Measurements from ENCODE around the gene GMFB. TPM values are rescaled to one million over a fixed set of nuclear protein-coding genes. Genes with fewer than 3 reads are reported as not detected.

GMFB gene
- total RNA-seq, 2 donors from 2014 or later = 86.2 to 96.5 TPM

- no peak overlapping the region for H3K4me3 ChIP-seq (ENCODE audit: low read length)
- Mint-ChIP-seq H3K27ac (no peak overlapping the region), H3K27me3 (ENCODE audit: insufficient read depth) (no peaks in the 10 kb centered on the region), H3K9me3 (no peaks in the 10 kb centered on the region), H3K36me3 (ENCODE audit: low read depth) (peaks cover 36% of the 10 kb centered on the region), H3K4me3 (no peak overlapping the region), H3K4me1 (peaks cover 2% of the 10 kb centered on the region)
- WGBS, 2 experiments (ENCODE audit: insufficient coverage in 1 of 2, insufficient read length in 1 of 2) = 89 to 100% methylated on average over 1 to 4 of the region's 4 CpGs
- H3K27ac ChIP-seq (ENCODE audit: low read depth, low read length) = no peak overlapping the region
- no peak for TF ChIP-seq CTCF (conservative IDR thresholded peaks at IDR 0.05)
- DNase-seq = no peak
- H3K9me3 ChIP-seq (ENCODE audit: control insufficient read depth, low read length) = no peaks in the 10 kb centered on the region
- H3K27me3 ChIP-seq (ENCODE audit: control insufficient read depth, insufficient read depth, low read length, poor library complexity, severe bottlenecking) = no peaks in the 10 kb centered on the region
- no peaks in the 10 kb centered on the region for H3K4me1 ChIP-seq (ENCODE audit: control insufficient read depth, insufficient read depth, low read length)
- peaks cover 34% of the 10 kb centered on the region for H3K36me3 ChIP-seq (ENCODE audit: control insufficient read depth, insufficient read depth, low read length)
- no peak overlapping the region for H3K9ac ChIP-seq (ENCODE audit: extremely low read depth, low read length, poor library complexity, severe bottlenecking)
Observed at GRCh38 chr14:54524410-54524809, 35.6 kb upstream of the GMFB start.

GRCh38 chr14:54516709-54517108 lies 27.9 kb upstream of the GMFB start:
- Histone ChIP-seq H3K4me1 (ENCODE audit: control insufficient read depth, insufficient read depth, low read length) (peaks cover under 1% of the 10 kb centered on the region), H3K27me3 (ENCODE audit: control insufficient read depth, insufficient read depth, low read length, poor library complexity, severe bottlenecking) (no peaks in the 10 kb centered on the region), H3K36me3 (ENCODE audit: control insufficient read depth, insufficient read depth, low read length) (peaks cover 22% of the 10 kb centered on the region), H3K9me3 (ENCODE audit: control insufficient read depth, low read length) (peaks cover 24% of the 10 kb centered on the region), H3K4me3 (ENCODE audit: low read length) (no peak overlapping the region), H3K9ac (ENCODE audit: extremely low read depth, low read length, poor library complexity, severe bottlenecking) (no peak overlapping the region), H3K27ac (ENCODE audit: low read depth, low read length) (no peak overlapping the region)
- peaks cover 5% of the 10 kb centered on the region for H3K4me1 Mint-ChIP-seq
- H3K27me3 Mint-ChIP-seq (ENCODE audit: insufficient read depth) = no peaks in the 10 kb centered on the region
- DNase-seq = no peak
- 100% methylated on average over 1 of the region's 1 CpG; no CpG with 5 or more reads in 1 of the 2 experiments for WGBS, 2 experiments (ENCODE audit: insufficient coverage in 1 of 2, insufficient read length in 1 of 2)
- peaks cover 48% of the 10 kb centered on the region for H3K36me3 Mint-ChIP-seq (ENCODE audit: low read depth)
- H3K4me3 Mint-ChIP-seq = no peak overlapping the region
- H3K9me3 Mint-ChIP-seq = peaks cover 17% of the 10 kb centered on the region
- H3K27ac Mint-ChIP-seq = no peak overlapping the region
- no peak for TF ChIP-seq CTCF (conservative IDR thresholded peaks at IDR 0.05)

GRCh38 chr14:54515670-54516069 lies 26.9 kb upstream of the GMFB start:
- Histone ChIP-seq H3K27ac (ENCODE audit: low read depth, low read length) (no peak overlapping the region), H3K9me3 (ENCODE audit: control insufficient read depth, low read length) (peaks cover 24% of the 10 kb centered on the region), H3K4me3 (ENCODE audit: low read length) (peak overlapping the region; percentile 39), H3K36me3 (ENCODE audit: control insufficient read depth, insufficient read depth, low read length) (peaks cover 22% of the 10 kb centered on the region), H3K9ac (ENCODE audit: extremely low read depth, low read length, poor library complexity, severe bottlenecking) (no peak overlapping the region), H3K27me3 (ENCODE audit: control insufficient read depth, insufficient read depth, low read length, poor library complexity, severe bottlenecking) (no peaks in the 10 kb centered on the region), H3K4me1 (ENCODE audit: control insufficient read depth, insufficient read depth, low read length) (peaks cover 4% of the 10 kb centered on the region)
- DNase-seq = no peak
- Mint-ChIP-seq H3K27me3 (ENCODE audit: insufficient read depth) (no peaks in the 10 kb centered on the region), H3K4me3 (no peak overlapping the region), H3K9me3 (peaks cover 17% of the 10 kb centered on the region), H3K27ac (no peak overlapping the region), H3K4me1 (peaks cover 7% of the 10 kb centered on the region), H3K36me3 (ENCODE audit: low read depth) (peaks cover 46% of the 10 kb centered on the region)
- no CpG with 5 or more reads among the region's 1 CpG for WGBS, 2 experiments (ENCODE audit: insufficient coverage in 1 of 2, insufficient read length in 1 of 2)
- TF ChIP-seq CTCF (conservative IDR thresholded peaks at IDR 0.05) = no peak

All from endodermal cell (in vitro differentiated cells).